Smooth muscle cell (in vitro differentiated cells): ENCODE measurements around the gene CRB2. TPM values are rescaled to one million over a fixed set of nuclear protein-coding genes. Genes with fewer than 3 reads are reported as not detected.
A peak's percentile ranks its signal among the peaks of the same experiment; 100 is the strongest.

Experiments used
- DNase-seq: peaks from one replicate; lab custom pipeline; 2025; ENCODE audit not compliant: unreplicated experiment; lab: John Stamatoyannopoulos, UW
- H2AFZ ChIP-seq: fragments of 200-600 bp; sonication (generic); 2 replicates; pipeline ENCODE4 v1.6.0; 2016; ENCODE audit warnings: antibody characterized with exemption, low read depth, mild to moderate bottlenecking
- H3F3A ChIP-seq: fragments of 200-600 bp; sonication (generic); 2 replicates; pipeline ENCODE4 v1.6.0; 2017; ENCODE audit warnings: antibody characterized with exemption, low read depth
- H3K27ac ChIP-seq: fragments of 200-600 bp; sonication (generic); 2 replicates; pipeline ENCODE4 v1.5.1; 2016; ENCODE audit warnings: low read depth, mild to moderate bottlenecking
- H3K27me3 ChIP-seq: fragments of 200-600 bp; sonication (generic); 2 replicates; pipeline ENCODE4 v1.6.1; 2016; ENCODE audit warnings: low read depth, mild to moderate bottlenecking
- H3K36me3 ChIP-seq: fragments of 200-600 bp; sonication (generic); 2 replicates; pipeline ENCODE4 v1.5.1; 2016; ENCODE audit warnings: low read depth
- H3K4me1 ChIP-seq: fragments of 200-600 bp; sonication (generic); 2 replicates; pipeline ENCODE4 v1.5.1; 2016; ENCODE audit warnings: low read depth
- H3K4me2 ChIP-seq: fragments of 200-600 bp; sonication (generic); 2 replicates; pipeline ENCODE4 v1.6.0; 2016; ENCODE audit warnings: mild to moderate bottlenecking
- H3K4me3 ChIP-seq: fragments of 200-600 bp; sonication (generic); 2 replicates; pipeline ENCODE4 v1.5.1; 2016; ENCODE audit warnings: mild to moderate bottlenecking
- H3K79me2 ChIP-seq: fragments of 200-600 bp; sonication (generic); 2 replicates; pipeline ENCODE4 v1.6.0; 2016; ENCODE audit warnings: low read depth, mild to moderate bottlenecking
- H3K9ac ChIP-seq: fragments of 200-600 bp; sonication (generic); 2 replicates; pipeline ENCODE4 v1.6.0; 2016; ENCODE audit warnings: low read depth
- H3K9me3 ChIP-seq: fragments of 200-600 bp; sonication (generic); replicated peaks from 2 replicates; pipeline ENCODE4 v1.5.1; 2016; ENCODE audit warnings: low read depth
- H4K20me1 ChIP-seq: fragments of 200-600 bp; sonication (generic); 2 replicates; pipeline ENCODE4 v1.6.0; 2016; ENCODE audit warnings: low read depth
- CTCF ChIP-seq: fragments of 200-600 bp; sonication (generic); IDR thresholded peaks from 2 replicates; pipeline ENCODE4 v1.5.1; 2017; ENCODE audit warnings: borderline replicate concordance, mild to moderate bottlenecking, antibody characterized with exemption; ENCODE audit not compliant: insufficient read depth, poor library complexity, severe bottlenecking
- WGBS: methylation state at CpG from one replicate; pipeline ENCODE4 v1.1.7; 2016; ENCODE audit warnings: low lambda C conversion rate; 5-methylcytosine and 5-hydroxymethylcytosine counted together
- polyA plus RNA-seq: library from polyadenylated mRNA; unstranded; fragments of >200 nt; fragmentation: Nextera tagmentation; extraction: Ambion mirVana; gene quantifications from 2 replicates; pipeline ENCODE4 v1.2.1, GENCODE V29; 2016
- total RNA-seq: library from RNA; depleted of rRNA; stranded (reverse); fragments of >200 nt; gene quantifications from 2 replicates; pipeline ENCODE4 v1.2.3, GENCODE V29; 2014

The CRB2 gene
- total and polyA plus RNA-seq, 2 experiments from 2014 or later = 1.7 to 3.1 TPM

- no peaks in the 10 kb centered on the region for H3K36me3 ChIP-seq
- no peaks in the 10 kb centered on the region for H4K20me1 ChIP-seq
- DNase-seq = peak; percentile 36
- H3F3A ChIP-seq = peaks cover 7% of the 10 kb centered on the region
- H3K4me3 ChIP-seq = peak overlapping the region; percentile 14
- H2AFZ ChIP-seq = no peak overlapping the region
- H3K27me3 ChIP-seq = no peaks in the 10 kb centered on the region
- H3K9me3 ChIP-seq = no peaks in the 10 kb centered on the region
- H3K4me1 ChIP-seq = peaks cover 16% of the 10 kb centered on the region
- H3K9ac ChIP-seq = no peak overlapping the region
- TF ChIP-seq CTCF = no peak
- H3K27ac ChIP-seq = peak overlapping the region; percentile 64
- H3K4me2 ChIP-seq = peak overlapping the region; percentile 68
- no peaks in the 10 kb centered on the region for H3K79me2 ChIP-seq
- 16% methylated on average over 9 of the region's 9 CpGs for WGBS
Measured at GRCh38 chr9:123335193-123335985, 20.6 kb upstream of the CRB2 start.

- Histone ChIP-seq H3K9ac (no peak overlapping the region), H3K27ac (peak overlapping the region; percentile 64), H3K4me1 (peaks cover 16% of the 10 kb centered on the region), H2AFZ (no peak overlapping the region), H3K27me3 (no peaks in the 10 kb centered on the region), H3K9me3 (no peaks in the 10 kb centered on the region), H4K20me1 (no peaks in the 10 kb centered on the region), H3K4me3 (peak overlapping the region; percentile 14), H3K4me2 (peak overlapping the region; percentile 68), H3K79me2 (no peaks in the 10 kb centered on the region), H3K36me3 (no peaks in the 10 kb centered on the region), H3F3A (peaks cover 7% of the 10 kb centered on the region)
- no peak for TF ChIP-seq CTCF
- no peak for DNase-seq
- WGBS = 52% methylated on average over 6 of the region's 6 CpGs
Measured at GRCh38 chr9:123335986-123336329, 20.0 kb upstream of the CRB2 start.

GRCh38 chr9:123336449-123336848 is 19.5 kb upstream of the CRB2 start:
- no peak for DNase-seq
- no peak overlapping the region for H3K4me2 ChIP-seq
- peaks cover 7% of the 10 kb centered on the region for H3F3A ChIP-seq

More at GRCh38 chr9:123336449-123336848, 19.5 kb upstream of the CRB2 start:
- no peaks in the 10 kb centered on the region for H3K27me3 ChIP-seq
- no peak for TF ChIP-seq CTCF
- no peak overlapping the region for H2AFZ ChIP-seq
- peaks cover 16% of the 10 kb centered on the region for H3K4me1 ChIP-seq
- H3K79me2 ChIP-seq = no peaks in the 10 kb centered on the region
- 89% methylated on average over 3 of the region's 3 CpGs for WGBS
- no peak overlapping the region for H3K4me3 ChIP-seq
- H3K27ac ChIP-seq = no peak overlapping the region
- no peaks in the 10 kb centered on the region for H3K36me3 ChIP-seq
- H3K9me3 ChIP-seq = no peaks in the 10 kb centered on the region
- no peaks in the 10 kb centered on the region for H4K20me1 ChIP-seq
- H3K9ac ChIP-seq = no peak overlapping the region
